Measurements from ENCODE around the gene PPARG. TPM values are rescaled to one million over a fixed set of nuclear protein-coding genes. Genes with fewer than 3 reads are reported as not detected.

PPARG gene
- total RNA-seq, 1 experiment from 2014 or later, result not detected

- Histone ChIP-seq H3K36me3 (ENCODE audit: insufficient read depth, low read length) (peaks cover 7% of the 10 kb centered on the region; the same call in 1 of the 2 replicates), H3K9me3 (ENCODE audit: low read length) (no peaks in the 10 kb centered on the region), H3K79me2 (ENCODE audit: low read length) (peaks cover 10% of the 10 kb centered on the region), H3K4me2 (ENCODE audit: low read depth, low read length, poor library complexity, severe bottlenecking) (peak overlapping the region; percentile 96), H3K27ac (ENCODE audit: low read length) (no peak overlapping the region), H3K4me1 (ENCODE audit: low read length) (peaks cover 22% of the 10 kb centered on the region), H3K27me3 (ENCODE audit: low read length) (no peaks in the 10 kb centered on the region), H4K20me1 (ENCODE audit: insufficient read depth, low read depth, low read length) (peaks cover 17% of the 10 kb centered on the region; the same call in 1 of the 2 replicates), H2AFZ (ENCODE audit: low read length) (peak overlapping the region; percentile 99), H3K9me2 (replicated peaks; ENCODE audit: insufficient read depth, low read length) (no peaks in the 10 kb centered on the region), H3K4me3 (ENCODE audit: low read length) (peak overlapping the region; percentile 80), H3K9ac (ENCODE audit: low read length) (peak overlapping the region; percentile 70)
- DNase-seq, result peak; percentile 46
These were observed 194.5 kb downstream of the PPARG start for GRCh38 chr3:12483410-12483809.

GRCh38 chr3:12483872-12484197 lies 195.0 kb downstream of the PPARG start:
- H3K9me2 ChIP-seq (replicated peaks; ENCODE audit: insufficient read depth, low read length), result no peaks in the 10 kb centered on the region
- H3K27me3 ChIP-seq (ENCODE audit: low read length), result no peaks in the 10 kb centered on the region
- no peaks in the 10 kb centered on the region for H3K9me3 ChIP-seq (ENCODE audit: low read length)
- H3K79me2 ChIP-seq (ENCODE audit: low read length), result peaks cover 10% of the 10 kb centered on the region
- peak overlapping the region; percentile 80 for H3K4me3 ChIP-seq (ENCODE audit: low read length)
- H3K9ac ChIP-seq (ENCODE audit: low read length), result peak overlapping the region; percentile 70
- peaks cover 17% of the 10 kb centered on the region; the same call in 1 of the 2 replicates for H4K20me1 ChIP-seq (ENCODE audit: insufficient read depth, low read depth, low read length)
- DNase-seq, result no peak
- H3K27ac ChIP-seq (ENCODE audit: low read length), result 0 out of 2 replicates have a peak overlapping the region, but pooled peaks have one; percentile 29
- peaks cover 22% of the 10 kb centered on the region for H3K4me1 ChIP-seq (ENCODE audit: low read length)
- peaks cover 7% of the 10 kb centered on the region; the same call in 1 of the 2 replicates for H3K36me3 ChIP-seq (ENCODE audit: insufficient read depth, low read length)
- H2AFZ ChIP-seq (ENCODE audit: low read length), result peak overlapping the region; percentile 99
- H3K4me2 ChIP-seq (ENCODE audit: low read depth, low read length, poor library complexity, severe bottlenecking), result peak overlapping the region; percentile 96

Small RNAs within 50 kb of the gene (small RNA-seq; reads per million reads assigned to genes)
- not detected for gene AC091492.1

Other genes starting within 250 kb of the PPARG start
- gene TIMP4, start 130.2 kb upstream of the PPARG start, total RNA-seq (2014; rRNA removed; shearing (Covaris generic); ENCODE audit: low replicate concordance), result not detected in 2 replicates
- gene TSEN2, start 195.4 kb downstream of the PPARG start, total RNA-seq (2014; rRNA removed; shearing (Covaris generic); ENCODE audit: low replicate concordance), result 19.3 and 28.4 TPM in 2 replicates